ENCODE data around the gene CDKN2B-AS1.

GRCh38 chr9:22047596-22047995 lies 53.0 kb downstream of the CDKN2B-AS1 start:
- TF ChIP-seq CTCF (IDR thresholded peaks at IDR 0.05) (no peak), POLR2A (IDR thresholded peaks at IDR 0.05) (no peak)
